Measurements from ENCODE around the gene PCGF5. TPM values are rescaled to one million over a fixed set of nuclear protein-coding genes. Genes with fewer than 3 reads are reported as not detected.

The PCGF5 gene
- total RNA-seq, 4 donors from 2014 or later, result 26.3 to 94.1 (median 57.0) TPM

- in situ Hi-C loops (cut with MboI; ENCODE audit: low pct_ligation_motif_present in 1 of 4, low pct_unique_long_range_greater_than_20kb in 1 of 4, low sequenced_read_pairs in 3 of 4) (no loop called here), intact Hi-C loops (cut with DNase I; ENCODE audit: low total_unique reads) (no loop called here)
- Histone ChIP-seq H3K36me3 (no peaks in the 10 kb centered on the region), H3K4me3 (no peak overlapping the region), H3K27ac (no peak overlapping the region), H3K9me3 (no peaks in the 10 kb centered on the region), H3K27me3 (no peaks in the 10 kb centered on the region), H3K4me1 (peaks cover 0 to 19% (median 5%) of the 10 kb centered on the region in 4 donors)
- no peak for DNase-seq
- no peak for TF ChIP-seq POLR2A (IDR thresholded peaks at IDR 0.05)
- no peak for TF ChIP-seq EP300 (IDR thresholded peaks at IDR 0.05; ENCODE audit: low read depth)
- TF ChIP-seq, protein P1, sequence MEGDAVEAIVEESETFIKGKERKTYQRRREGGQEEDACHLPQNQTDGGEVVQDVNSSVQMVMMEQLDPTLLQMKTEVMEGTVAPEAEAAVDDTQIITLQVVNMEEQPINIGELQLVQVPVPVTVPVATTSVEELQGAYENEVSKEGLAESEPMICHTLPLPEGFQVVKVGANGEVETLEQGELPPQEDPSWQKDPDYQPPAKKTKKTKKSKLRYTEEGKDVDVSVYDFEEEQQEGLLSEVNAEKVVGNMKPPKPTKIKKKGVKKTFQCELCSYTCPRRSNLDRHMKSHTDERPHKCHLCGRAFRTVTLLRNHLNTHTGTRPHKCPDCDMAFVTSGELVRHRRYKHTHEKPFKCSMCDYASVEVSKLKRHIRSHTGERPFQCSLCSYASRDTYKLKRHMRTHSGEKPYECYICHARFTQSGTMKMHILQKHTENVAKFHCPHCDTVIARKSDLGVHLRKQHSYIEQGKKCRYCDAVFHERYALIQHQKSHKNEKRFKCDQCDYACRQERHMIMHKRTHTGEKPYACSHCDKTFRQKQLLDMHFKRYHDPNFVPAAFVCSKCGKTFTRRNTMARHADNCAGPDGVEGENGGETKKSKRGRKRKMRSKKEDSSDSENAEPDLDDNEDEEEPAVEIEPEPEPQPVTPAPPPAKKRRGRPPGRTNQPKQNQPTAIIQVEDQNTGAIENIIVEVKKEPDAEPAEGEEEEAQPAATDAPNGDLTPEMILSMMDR (IDR thresholded peaks at IDR 0.05), result no peak
- no peak for TF ChIP-seq POLR2AphosphoS5 (IDR thresholded peaks at IDR 0.05)
Measured at GRCh38 chr10:91191584-91191919, 28.9 kb upstream of the PCGF5 start.

- Histone ChIP-seq H3K4me3 (no peak overlapping the region), H3K27me3 (no peaks in the 10 kb centered on the region), H3K27ac (no peak overlapping the region), H3K4me1 (peaks cover 5 to 35% (median 19%) of the 10 kb centered on the region in 4 donors), H3K36me3 (no peaks in the 10 kb centered on the region), H3K9me3 (no peaks in the 10 kb centered on the region)
- in situ Hi-C loops (cut with MboI; ENCODE audit: low pct_ligation_motif_present in 1 of 4, low pct_unique_long_range_greater_than_20kb in 1 of 4, low sequenced_read_pairs in 3 of 4) (no loop called here), intact Hi-C loops (cut with DNase I; ENCODE audit: low total_unique reads) (no loop called here)
- TF ChIP-seq EP300 (IDR thresholded peaks at IDR 0.05; ENCODE audit: low read depth) (no peak), POLR2A (IDR thresholded peaks at IDR 0.05) (no peak), POLR2AphosphoS5 (IDR thresholded peaks at IDR 0.05) (no peak)
- TF ChIP-seq, protein P1 (IDR thresholded peaks at IDR 0.05), result no peak
- WGBS, 2 donors (ENCODE audit: low coverage in 1 of 2), result 75 to 83% methylated on average over 2 of the region's 2 CpGs
- DNase-seq, result no peak
Measured at GRCh38 chr10:91194497-91195179, 25.8 kb upstream of the PCGF5 start.

DNA sequence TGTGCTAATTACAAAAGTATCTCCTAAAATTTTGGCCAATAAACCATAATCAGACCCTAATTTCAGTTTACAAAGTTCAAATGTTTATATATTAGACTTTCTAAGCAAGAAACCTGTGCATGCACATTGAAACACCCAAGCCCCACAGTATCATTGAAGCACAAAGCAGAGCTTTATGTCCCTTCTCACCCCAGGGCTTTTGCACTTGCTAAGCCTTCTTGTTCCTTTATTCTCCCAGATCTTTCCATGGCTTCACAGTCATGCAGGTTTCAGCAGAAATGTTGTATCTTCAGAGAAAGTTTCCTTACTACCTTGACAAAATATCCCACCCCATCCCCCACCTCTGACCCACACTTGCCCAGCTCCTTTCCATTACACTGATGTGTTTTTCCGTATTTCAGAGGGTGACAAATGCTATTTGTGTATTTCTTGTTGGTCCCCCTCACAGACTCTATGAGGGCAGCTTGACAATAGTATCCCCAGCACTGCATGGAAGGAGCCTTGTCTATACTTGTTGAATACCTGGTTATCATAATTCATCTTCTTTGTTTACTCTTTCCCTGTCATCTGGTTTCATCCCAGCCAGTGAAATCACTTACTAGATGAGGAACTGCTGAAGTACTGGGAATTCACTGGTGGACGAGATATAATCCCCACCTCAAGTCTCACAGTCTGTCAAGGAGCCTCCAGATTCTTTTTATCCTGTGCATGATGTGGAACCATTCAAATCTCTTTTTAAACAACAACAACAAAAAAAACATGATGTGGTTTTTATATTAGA lies 24.0 kb upstream of the PCGF5 start:
- H3K27ac ChIP-seq, result no peak overlapping the region
- no peaks in the 10 kb centered on the region for H3K27me3 ChIP-seq
- intact Hi-C loops (cut with DNase I; ENCODE audit: low total_unique reads) (no loop called here), in situ Hi-C loops (cut with MboI; ENCODE audit: low pct_ligation_motif_present in 1 of 4, low pct_unique_long_range_greater_than_20kb in 1 of 4, low sequenced_read_pairs in 3 of 4) (no loop called here)
- no peak overlapping the region for H3K4me3 ChIP-seq
- DNase-seq, result no peak
- no peaks in the 10 kb centered on the region for H3K9me3 ChIP-seq
- peaks cover 5 to 35% (median 16%) of the 10 kb centered on the region in 4 donors for H3K4me1 ChIP-seq
- TF ChIP-seq POLR2AphosphoS5 (IDR thresholded peaks at IDR 0.05) (no peak), POLR2A (IDR thresholded peaks at IDR 0.05) (no peak), EP300 (IDR thresholded peaks at IDR 0.05; ENCODE audit: low read depth) (no peak)
- TF ChIP-seq, protein P1 (IDR thresholded peaks at IDR 0.05), result no peak
- no peaks in the 10 kb centered on the region for H3K36me3 ChIP-seq
- WGBS, 2 donors (ENCODE audit: low coverage in 1 of 2), result 79 to 84% methylated on average over 2 of the region's 2 CpGs

DNA sequence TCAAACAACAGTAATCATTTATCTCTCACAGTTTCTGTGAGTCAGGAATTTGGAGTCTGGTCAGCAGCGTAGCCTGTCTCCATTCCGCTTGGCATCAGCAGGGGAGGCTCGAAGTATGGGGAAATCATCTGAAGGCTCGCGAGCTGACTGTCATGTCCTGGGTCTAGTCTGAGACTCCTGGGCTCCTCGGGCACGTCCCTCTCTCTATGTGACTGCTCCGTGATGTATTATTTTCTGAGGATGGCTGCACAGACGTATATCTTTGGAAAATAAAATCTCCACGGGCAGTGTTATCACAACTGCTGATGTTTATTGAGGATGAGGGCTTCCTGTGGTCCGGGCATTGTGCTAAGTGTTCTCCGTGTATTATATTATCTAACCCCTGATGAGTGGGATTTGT lies 23.3 kb upstream of the PCGF5 start:
- Histone ChIP-seq H3K27me3 (no peaks in the 10 kb centered on the region), H3K4me1 (peaks cover 5 to 33% (median 17%) of the 10 kb centered on the region in 4 donors), H3K27ac (no peak overlapping the region), H3K4me3 (no peak overlapping the region), H3K9me3 (no peaks in the 10 kb centered on the region), H3K36me3 (no peaks in the 10 kb centered on the region)
- TF ChIP-seq EP300 (IDR thresholded peaks at IDR 0.05; ENCODE audit: low read depth) (no peak), POLR2A (IDR thresholded peaks at IDR 0.05) (no peak), POLR2AphosphoS5 (IDR thresholded peaks at IDR 0.05) (no peak)
- TF ChIP-seq, protein P1 (IDR thresholded peaks at IDR 0.05), result no peak
- in situ Hi-C loops (cut with MboI; ENCODE audit: low pct_ligation_motif_present in 1 of 4, low pct_unique_long_range_greater_than_20kb in 1 of 4, low sequenced_read_pairs in 3 of 4), result no loop called here
- WGBS, 2 donors (ENCODE audit: low coverage in 1 of 2), result 88 to 89% methylated on average over 7 to 12 of the region's 12 CpGs
- DNase-seq, result no peak
- intact Hi-C loops (cut with DNase I; ENCODE audit: low total_unique reads), result no loop called here

Measured in transverse colon (tissue), 4 donors.